NCI-H2227 (cell line): ENCODE results near the gene BCAR3.

Experiments used
- DNase-seq: peaks from one replicate; lab custom pipeline; 2025; ENCODE audit not compliant: unreplicated experiment; lab: John Stamatoyannopoulos, UW

Gene BCAR3

GRCh38 chr1:93554883-93555872, 126.5 kb downstream of the BCAR3 start:
- DNase-seq: no peak

- peak; percentile 33 for DNase-seq
These were observed 127.6 kb downstream of the BCAR3 start for GRCh38 chr1:93553886-93554490.

- no peak for DNase-seq
These were observed 128.7 kb downstream of the BCAR3 start for GRCh38 chr1:93552741-93553455.

GRCh38 chr1:93549811-93550210, 131.8 kb downstream of the BCAR3 start:
- DNase-seq: no peak

GRCh38 chr1:93549131-93549530, 132.5 kb downstream of the BCAR3 start:
- no peak for DNase-seq

GRCh38 chr1:93546162-93546863, 135.3 kb downstream of the BCAR3 start:
- DNase-seq: no peak

GRCh38 chr1:93542398-93542797, 139.2 kb downstream of the BCAR3 start:
- DNase-seq: no peak

- no peak for DNase-seq
These were observed 140.6 kb downstream of the BCAR3 start for GRCh38 chr1:93541045-93541444.

- no peak for DNase-seq
These were observed 143.7 kb downstream of the BCAR3 start for GRCh38 chr1:93537924-93538323.

GRCh38 chr1:93537396-93537795, 144.2 kb downstream of the BCAR3 start:
- no peak for DNase-seq

GRCh38 chr1:93533677-93534076, 148.0 kb downstream of the BCAR3 start:
- no peak for DNase-seq

- DNase-seq: no peak
These were observed 148.8 kb downstream of the BCAR3 start for GRCh38 chr1:93532780-93533378.

- DNase-seq: no peak
These were observed 150.4 kb downstream of the BCAR3 start for GRCh38 chr1:93531193-93531592.

GRCh38 chr1:93528412-93528811, 153.2 kb downstream of the BCAR3 start:
- DNase-seq: no peak

GRCh38 chr1:93526431-93526830, 155.2 kb downstream of the BCAR3 start:
- DNase-seq: no peak

- DNase-seq: no peak
These were observed 156.2 kb downstream of the BCAR3 start for GRCh38 chr1:93525431-93525830.

- peak; percentile 55 for DNase-seq
These were observed 158.9 kb downstream of the BCAR3 start for GRCh38 chr1:93522721-93523120.

- no peak for DNase-seq
These were observed 160.0 kb downstream of the BCAR3 start for GRCh38 chr1:93521618-93522017.

- no peak for DNase-seq
These were observed 162.3 kb downstream of the BCAR3 start for GRCh38 chr1:93519199-93519829.

- no peak for DNase-seq
These were observed 163.1 kb downstream of the BCAR3 start for GRCh38 chr1:93518516-93518915.
